ENCODE data around the gene VPS13C.

DNA sequence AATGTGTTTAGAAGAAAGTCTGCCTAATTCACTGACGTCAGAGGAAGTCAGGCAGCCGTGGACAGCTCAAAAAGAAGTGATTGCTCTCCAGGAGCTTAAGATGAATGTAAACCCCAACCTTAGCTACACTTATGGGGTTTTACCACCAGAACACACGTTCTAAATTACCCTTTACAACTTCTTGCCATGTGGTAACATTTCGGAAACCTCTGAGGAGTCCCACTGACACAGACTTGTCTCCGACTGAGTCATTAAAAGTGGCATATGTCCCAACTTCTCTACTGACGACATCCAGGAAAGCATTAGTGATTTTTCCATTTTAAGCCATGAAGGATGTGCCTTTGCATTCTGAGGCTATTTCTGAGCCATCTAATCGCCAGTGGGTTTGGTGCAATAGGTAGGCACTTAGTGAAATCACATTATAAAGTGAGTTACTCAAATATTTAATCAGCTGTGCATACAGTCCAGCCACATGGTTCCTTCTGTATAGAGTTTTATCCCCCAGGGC is 38.9 kb upstream of the VPS13C start:
- TF ChIP-seq, protein P1, sequence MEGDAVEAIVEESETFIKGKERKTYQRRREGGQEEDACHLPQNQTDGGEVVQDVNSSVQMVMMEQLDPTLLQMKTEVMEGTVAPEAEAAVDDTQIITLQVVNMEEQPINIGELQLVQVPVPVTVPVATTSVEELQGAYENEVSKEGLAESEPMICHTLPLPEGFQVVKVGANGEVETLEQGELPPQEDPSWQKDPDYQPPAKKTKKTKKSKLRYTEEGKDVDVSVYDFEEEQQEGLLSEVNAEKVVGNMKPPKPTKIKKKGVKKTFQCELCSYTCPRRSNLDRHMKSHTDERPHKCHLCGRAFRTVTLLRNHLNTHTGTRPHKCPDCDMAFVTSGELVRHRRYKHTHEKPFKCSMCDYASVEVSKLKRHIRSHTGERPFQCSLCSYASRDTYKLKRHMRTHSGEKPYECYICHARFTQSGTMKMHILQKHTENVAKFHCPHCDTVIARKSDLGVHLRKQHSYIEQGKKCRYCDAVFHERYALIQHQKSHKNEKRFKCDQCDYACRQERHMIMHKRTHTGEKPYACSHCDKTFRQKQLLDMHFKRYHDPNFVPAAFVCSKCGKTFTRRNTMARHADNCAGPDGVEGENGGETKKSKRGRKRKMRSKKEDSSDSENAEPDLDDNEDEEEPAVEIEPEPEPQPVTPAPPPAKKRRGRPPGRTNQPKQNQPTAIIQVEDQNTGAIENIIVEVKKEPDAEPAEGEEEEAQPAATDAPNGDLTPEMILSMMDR (IDR thresholded peaks at IDR 0.05; ENCODE audit: insufficient read depth, low read length, poor library complexity, severe bottlenecking), result no peak
- no peak for TF ChIP-seq EZH2phosphoT487 (conservative IDR thresholded peaks at IDR 0.05; ENCODE audit: low read length)

All from SU-DHL-6 (cell line).